ENCODE results near the gene RASSF1.
A peak's percentile ranks its signal among the peaks of the same experiment; 100 is the strongest.

Gene RASSF1

DNA sequence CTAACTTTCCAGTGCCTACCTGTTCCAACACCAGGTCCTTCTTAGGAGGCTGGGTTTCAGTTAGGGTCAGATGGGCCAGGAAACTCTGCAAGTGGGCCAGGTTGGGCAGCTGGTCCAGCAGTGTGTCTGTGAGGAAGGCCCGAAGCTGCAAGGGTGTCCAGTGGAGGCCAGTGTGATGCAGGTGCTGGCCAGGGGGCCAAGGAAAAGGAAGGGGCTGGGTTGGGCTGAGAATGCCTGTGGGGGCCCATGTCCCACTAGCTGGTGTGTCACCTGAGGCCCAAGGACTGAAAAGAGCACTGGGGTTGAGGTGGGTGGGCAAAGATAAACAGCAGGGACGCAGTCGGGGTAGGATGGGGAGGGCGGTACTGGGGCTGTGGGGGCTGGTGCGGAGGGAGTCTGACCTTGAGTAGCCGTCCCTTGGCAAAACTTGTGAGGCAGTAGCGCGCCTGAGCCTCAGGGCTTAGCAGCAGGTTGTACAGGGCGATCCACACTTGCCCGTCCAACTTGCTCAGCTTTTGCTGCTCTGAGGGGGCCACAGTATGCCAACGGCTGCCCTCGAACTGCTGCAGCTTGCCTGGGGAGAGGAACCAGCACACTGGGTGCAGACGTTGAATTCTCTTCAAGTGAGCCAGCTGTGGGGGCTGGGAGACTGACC, 1.5 kb upstream of the RASSF1 start:
- no peak for DNase-seq

GRCh38 chr3:50341537-50341936, 901 bp upstream of the RASSF1 start:
- no peak for DNase-seq

DNA sequence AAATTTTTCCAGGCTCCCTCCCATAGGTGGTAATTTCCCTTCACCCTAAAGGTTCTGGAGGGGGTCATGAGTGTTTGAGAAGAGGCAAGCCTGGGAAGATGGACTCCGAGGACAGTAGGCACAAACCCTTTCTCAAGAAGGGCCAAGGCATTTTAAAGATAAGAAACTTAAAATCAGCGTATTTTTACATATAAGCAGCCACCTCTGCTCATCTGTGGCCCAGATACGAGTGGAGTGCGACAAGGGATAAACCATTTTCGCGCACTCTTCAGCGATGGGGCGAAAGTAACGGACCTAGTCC, 539 bp downstream of the RASSF1 start:
- no peak for DNase-seq

DNA sequence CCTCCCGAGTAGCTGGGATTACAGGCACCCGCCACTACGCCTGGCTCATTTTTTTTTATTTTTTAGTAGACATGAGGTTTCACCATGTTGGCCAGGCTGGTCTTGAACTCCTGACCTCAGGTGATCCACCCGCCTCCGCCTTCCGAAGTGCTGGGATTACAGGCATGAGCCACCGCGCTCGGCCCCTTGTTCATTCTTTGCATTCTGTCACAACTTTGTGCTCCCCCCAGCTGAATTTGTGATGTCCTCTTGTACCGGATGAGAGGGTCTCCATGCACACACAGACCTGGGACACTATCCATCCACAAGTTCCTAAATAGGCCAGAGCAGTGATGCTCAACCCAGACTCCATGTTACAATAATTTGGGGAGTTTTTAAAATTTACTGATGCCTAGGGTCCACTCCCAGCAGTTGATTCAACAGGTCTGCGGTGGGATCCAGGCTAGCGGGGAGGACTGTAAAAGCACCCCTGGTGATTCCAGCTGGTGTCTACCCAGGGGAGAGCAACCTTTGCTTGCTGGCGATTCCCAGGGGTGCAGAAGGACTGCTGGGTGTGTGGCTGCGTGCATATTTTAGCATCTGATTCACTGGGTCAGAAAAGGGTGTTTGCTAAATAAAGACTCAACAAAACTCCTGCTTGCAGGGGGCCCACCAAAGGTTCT, 1.0 kb downstream of the RASSF1 start:
- DNase-seq: no peak

- DNase-seq: no peak
Observed at GRCh38 chr3:50338965-50339364, 1.7 kb downstream of the RASSF1 start.

GRCh38 chr3:50337175-50337861, 3.3 kb downstream of the RASSF1 start:
- peak; percentile 95 for DNase-seq

GRCh38 chr3:50336452-50337174, 4.0 kb downstream of the RASSF1 start:
- DNase-seq: no peak

DNA sequence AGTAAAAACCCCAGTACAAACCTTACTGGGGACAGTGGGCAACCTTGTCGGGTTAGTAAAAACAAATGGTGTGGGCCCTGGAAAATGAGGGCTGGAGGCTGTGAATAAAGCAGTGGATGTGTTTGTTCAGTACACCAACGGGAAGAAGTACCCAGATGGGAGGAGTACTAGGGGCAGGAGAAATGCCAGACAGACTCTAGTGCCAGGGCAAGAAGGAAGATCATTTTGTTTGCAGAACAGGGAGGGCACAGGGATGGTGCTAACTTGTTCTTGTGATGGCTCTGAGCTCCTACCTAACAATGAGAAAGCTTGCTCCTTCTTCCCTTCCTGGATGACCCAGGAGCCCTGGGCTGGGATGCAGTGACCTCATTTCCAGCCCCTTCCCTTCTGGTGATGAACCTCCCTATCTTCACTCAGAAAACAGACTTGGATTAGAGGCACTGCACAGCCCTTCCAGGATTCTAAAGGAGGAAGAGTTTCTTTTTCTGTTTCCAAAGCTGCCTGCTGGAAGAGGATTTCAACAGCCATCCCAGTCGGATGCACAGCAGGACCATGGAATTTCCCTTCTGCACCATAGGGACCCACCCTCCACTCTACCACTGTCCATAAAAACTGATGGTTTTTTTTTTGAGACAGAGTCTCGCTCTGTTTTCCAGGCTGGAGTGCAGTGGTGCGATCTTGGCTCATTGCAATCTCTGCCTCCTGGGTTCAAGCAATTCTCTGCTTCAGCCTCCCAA, 6.1 kb downstream of the RASSF1 start:
- no peak for DNase-seq

DNA sequence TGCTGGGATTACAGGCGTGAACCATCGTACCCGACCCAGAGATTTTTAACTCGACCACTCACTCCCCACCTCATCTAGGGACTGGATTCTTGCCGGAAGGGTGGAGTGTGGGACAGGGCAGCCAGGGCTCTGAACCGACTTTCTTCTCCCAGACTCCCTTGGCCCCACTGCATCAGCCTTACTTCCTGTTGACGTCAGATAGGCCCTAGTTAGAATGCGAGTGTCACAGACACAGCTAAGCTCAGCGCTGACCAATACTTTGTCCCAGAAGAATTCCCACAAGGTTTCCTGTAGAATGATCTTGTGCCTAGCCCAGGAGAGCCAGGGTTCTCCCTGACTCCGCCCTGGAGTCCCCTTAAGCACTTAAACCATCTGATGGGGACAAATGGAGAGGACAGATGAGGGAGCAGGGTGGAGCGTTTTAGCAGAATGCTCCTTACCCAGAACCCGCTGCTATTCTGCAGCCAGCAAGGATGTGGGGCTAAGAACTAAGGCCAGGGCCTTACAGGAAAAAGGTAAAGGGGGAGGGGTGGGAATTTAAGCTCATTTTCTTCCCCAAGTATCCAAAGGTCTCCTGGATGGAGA, 6.8 kb downstream of the RASSF1 start:
- peak; percentile 35 for DNase-seq

- no peak for DNase-seq
Observed at GRCh38 chr3:50331364-50331907, 9.2 kb downstream of the RASSF1 start.

GRCh38 chr3:50330330-50330729, 10.3 kb downstream of the RASSF1 start:
- no peak for DNase-seq

GRCh38 chr3:50327943-50328691, 12.5 kb downstream of the RASSF1 start, which contains the start of gene TUSC2:
Gene TUSC2, minus strand, starts transcription at chr3:50328223. Its CDS starts 124 bp downstream, at chr3:50328099.
- peak; percentile 95 for DNase-seq

DNA sequence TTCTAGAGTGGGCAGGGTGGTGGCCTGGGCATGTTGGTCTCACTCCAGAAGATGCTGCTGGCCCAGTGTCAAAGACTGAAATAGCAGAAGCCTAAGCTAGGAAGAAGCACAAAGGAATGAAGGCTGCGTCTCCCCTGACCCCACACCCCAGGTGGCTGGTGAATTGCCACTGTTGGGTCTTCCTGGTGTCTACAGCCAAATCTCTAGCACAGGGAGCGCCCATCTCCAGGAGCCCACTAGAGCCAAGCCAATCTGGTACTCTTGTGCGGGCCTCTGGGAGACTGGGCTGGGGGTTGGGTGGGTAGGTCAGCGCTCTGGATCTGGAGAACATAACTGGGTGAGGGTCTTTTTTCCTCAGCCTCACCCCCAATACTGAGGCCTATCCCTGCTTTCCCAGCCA, 13.5 kb downstream of the RASSF1 start:
- no peak for DNase-seq

GRCh38 chr3:50326182-50326541, 14.5 kb downstream of the RASSF1 start:
- DNase-seq: no peak

DNA sequence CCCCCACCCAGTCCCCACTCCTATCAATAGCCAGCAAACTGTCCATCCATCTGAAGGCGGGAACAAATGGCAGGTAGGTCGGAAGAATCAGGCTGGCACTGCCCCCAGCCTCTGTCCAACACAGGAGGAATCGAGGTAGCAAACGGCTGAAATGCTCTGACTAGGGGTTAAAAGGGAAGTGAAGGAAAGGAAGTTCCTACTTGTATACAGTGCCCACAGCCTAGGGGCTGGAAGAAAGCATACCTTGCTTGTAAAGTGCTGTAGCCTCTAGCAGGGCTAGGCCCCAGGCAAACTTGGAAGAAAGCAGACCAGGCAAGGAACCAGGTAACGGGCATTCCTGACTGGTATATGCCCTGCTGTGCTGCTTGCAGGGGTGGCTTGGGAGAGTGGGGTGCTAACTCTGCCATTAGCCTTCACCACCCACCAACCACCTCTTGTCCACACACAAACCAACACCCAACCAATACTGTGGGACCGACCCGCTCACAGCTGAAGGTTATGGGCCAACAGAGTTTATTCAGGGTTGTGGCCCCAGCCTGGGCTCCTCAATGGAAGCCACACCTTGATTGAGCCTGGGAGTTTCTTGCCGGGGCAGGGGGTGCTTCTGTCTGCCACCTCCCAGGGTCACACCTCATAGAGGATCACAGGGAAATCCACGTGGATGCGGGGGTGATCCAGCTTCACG, 15.0 kb downstream of the RASSF1 start:
- no peak for DNase-seq

- no peak for DNase-seq
Observed at GRCh38 chr3:50325113-50325480, 15.5 kb downstream of the RASSF1 start.

DNA sequence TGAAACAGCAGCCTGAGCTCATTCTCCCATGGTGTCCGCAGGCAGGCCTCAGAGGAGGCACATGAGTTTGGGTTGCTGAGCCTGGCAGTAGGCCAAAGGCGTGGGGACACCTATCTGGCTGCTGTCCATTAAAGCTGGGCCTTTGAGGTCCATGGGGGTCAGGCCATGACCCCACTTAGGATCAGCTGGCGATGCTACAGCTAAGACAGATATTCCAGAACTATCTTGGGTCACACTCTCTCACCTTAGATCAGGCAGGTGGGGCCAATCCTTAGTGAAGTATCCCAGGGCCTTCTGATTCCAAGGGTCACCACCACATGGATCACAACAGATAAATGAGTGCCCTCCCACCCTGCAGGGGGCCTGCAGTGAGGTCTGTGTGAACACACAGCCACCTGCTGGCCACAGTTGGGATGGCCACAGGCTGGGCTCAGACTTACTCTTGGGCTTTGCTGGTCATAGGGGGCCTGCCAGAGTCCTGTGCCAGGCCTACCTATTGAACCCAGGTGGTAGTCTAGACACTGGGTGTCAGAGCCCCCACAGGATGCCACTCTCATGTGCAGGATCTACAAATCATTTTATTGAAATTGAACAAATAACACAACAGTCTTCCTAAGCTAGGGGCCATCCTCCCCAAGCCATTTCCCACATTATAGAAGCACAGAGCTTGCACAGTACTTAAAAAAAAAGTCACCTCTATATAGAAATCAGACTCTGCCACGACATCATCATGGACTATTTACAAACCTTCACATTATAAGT, 16.1 kb downstream of the RASSF1 start:
- DNase-seq: peak; percentile 72

DNA sequence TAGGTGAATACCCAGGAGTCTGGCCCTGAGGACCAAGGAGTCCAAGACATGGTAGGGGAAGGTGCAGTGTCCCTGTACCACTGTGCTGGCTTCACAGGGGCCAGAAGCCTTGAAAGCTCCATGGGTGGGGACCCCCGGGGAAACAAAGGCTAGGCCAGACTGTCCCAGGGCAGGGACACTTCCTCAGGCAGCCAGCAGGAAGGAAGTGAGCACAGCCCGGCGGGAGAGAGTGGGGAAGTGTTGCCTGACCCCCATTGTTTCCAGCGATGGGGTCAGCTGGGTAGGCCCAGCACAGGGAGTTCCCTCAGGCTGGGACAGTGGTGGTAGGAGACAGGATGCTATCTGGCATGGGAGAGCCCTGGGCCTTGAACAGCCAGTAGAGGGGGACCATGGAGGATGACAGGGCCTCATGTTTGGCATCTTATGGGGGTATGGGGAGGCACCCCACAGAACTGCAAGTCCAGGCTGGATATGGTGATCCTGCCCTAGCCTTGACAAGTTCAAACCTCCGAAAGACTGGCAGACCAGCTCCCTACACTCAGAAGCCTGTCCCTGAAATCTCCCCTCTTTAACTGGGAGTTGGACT, 16.9 kb downstream of the RASSF1 start:
- DNase-seq: no peak

DNA sequence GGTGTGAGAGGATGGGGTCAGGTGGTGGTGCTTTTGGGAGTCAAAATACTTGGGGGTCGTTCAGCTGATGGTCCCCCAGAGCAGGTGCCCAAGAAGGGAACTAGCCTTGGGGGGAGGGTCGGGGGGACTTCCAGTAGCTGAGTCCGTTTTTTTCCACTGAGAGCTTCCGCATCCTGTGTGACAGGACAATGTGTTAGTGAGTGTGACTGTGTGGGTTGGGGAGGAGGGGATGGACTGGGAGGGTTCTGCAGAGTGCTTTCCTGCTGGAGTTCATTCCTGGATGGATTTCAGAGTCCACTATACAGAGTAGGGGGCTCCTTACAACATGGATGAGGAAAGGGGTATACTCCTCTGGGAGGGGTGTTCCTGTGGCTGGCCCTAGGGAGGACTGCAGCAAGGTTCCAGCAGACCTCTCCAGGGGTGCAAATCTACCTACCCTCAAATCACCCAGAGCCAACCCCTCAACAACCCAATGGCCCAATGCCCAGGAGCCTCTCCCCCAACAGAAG, 17.5 kb downstream of the RASSF1 start:
- no peak for DNase-seq
